ENCODE data around the gene MYO1C. TPM values are rescaled to one million over a fixed set of nuclear protein-coding genes. Genes with fewer than 3 reads are reported as not detected.

The MYO1C gene
- total RNA-seq, 2 donors from 2014 or later = 94.4 to 120 TPM

GRCh38 chr17:1498233-1498632 lies 5.7 kb upstream of the MYO1C start:
- Histone ChIP-seq H3K4me1 (replicated peaks) (peaks cover 7% of the 10 kb centered on the region), H3K4me3 (no peak overlapping the region), H3K36me3 (no peaks in the 10 kb centered on the region), H3K27ac (no peak overlapping the region), H3K9me3 (no peaks in the 10 kb centered on the region), H3K27me3 (replicated peaks; ENCODE audit: insufficient read depth) (no peaks in the 10 kb centered on the region)
- 82% methylated on average over 2 of the region's 2 CpGs for WGBS
- intact Hi-C loops (cut with DNase I) = no loop called here
- DNase-seq (ENCODE audit: low spot score) = no peak
- TF ChIP-seq POLR2A (IDR thresholded peaks at IDR 0.05) (no peak), CTCF (IDR thresholded peaks at IDR 0.05) (no peak), POLR2AphosphoS5 (IDR thresholded peaks at IDR 0.05) (no peak)

- TF ChIP-seq POLR2AphosphoS5 (IDR thresholded peaks at IDR 0.05) (no peak), POLR2A (IDR thresholded peaks at IDR 0.05) (no peak), CTCF (IDR thresholded peaks at IDR 0.05) (no peak)
- intact Hi-C loops (cut with DNase I) = no loop called here
- no peak overlapping the region for H3K4me3 ChIP-seq
- H3K9me3 ChIP-seq = no peaks in the 10 kb centered on the region
- H3K36me3 ChIP-seq = no peaks in the 10 kb centered on the region
- DNase-seq (ENCODE audit: low spot score) = no peak
- H3K27ac ChIP-seq = no peak overlapping the region
- peaks cover 7% of the 10 kb centered on the region for H3K4me1 ChIP-seq (replicated peaks)
- no peaks in the 10 kb centered on the region for H3K27me3 ChIP-seq (replicated peaks; ENCODE audit: insufficient read depth)
- WGBS = 91% methylated on average over 15 of the region's 15 CpGs
Measured at GRCh38 chr17:1497831-1498230, 5.3 kb upstream of the MYO1C start.

GRCh38 chr17:1496869-1497268 lies 4.4 kb upstream of the MYO1C start:
- Histone ChIP-seq H3K36me3 (no peaks in the 10 kb centered on the region), H3K4me3 (no peak overlapping the region), H3K27me3 (replicated peaks; ENCODE audit: insufficient read depth) (no peaks in the 10 kb centered on the region), H3K27ac (no peak overlapping the region), H3K4me1 (replicated peaks) (peaks cover 7% of the 10 kb centered on the region), H3K9me3 (no peaks in the 10 kb centered on the region)
- intact Hi-C loops (cut with DNase I) = no loop called here
- 93% methylated on average over 14 of the region's 14 CpGs for WGBS
- DNase-seq (ENCODE audit: low spot score) = no peak
- TF ChIP-seq POLR2AphosphoS5 (IDR thresholded peaks at IDR 0.05) = no peak
- TF ChIP-seq CTCF (IDR thresholded peaks at IDR 0.05) = no peak
- TF ChIP-seq POLR2A (IDR thresholded peaks at IDR 0.05) = no peak

GRCh38 chr17:1495265-1495989 lies 2.9 kb upstream of the MYO1C start:
- H3K4me3 ChIP-seq = no peak overlapping the region
- peaks cover 10% of the 10 kb centered on the region for H3K4me1 ChIP-seq (replicated peaks)
- 56% methylated on average over 12 of the region's 14 CpGs for WGBS
- no peaks in the 10 kb centered on the region for H3K27me3 ChIP-seq (replicated peaks; ENCODE audit: insufficient read depth)
- H3K9me3 ChIP-seq = no peaks in the 10 kb centered on the region
- peak overlapping the region; percentile 63 to 76 for H3K27ac ChIP-seq
- intact Hi-C loops (cut with DNase I) = no loop called here
- peak; percentile 84 for DNase-seq (ENCODE audit: low spot score)
- no peaks in the 10 kb centered on the region for H3K36me3 ChIP-seq
- TF ChIP-seq POLR2AphosphoS5 (IDR thresholded peaks at IDR 0.05) (peak; percentile 93), CTCF (IDR thresholded peaks at IDR 0.05) (no peak)

GRCh38 chr17:1494736-1495253 lies 2.3 kb upstream of the MYO1C start:
- peaks cover 11% of the 10 kb centered on the region for H3K4me1 ChIP-seq (replicated peaks)
- intact Hi-C loops (cut with DNase I) = no loop called here
- H3K27ac ChIP-seq = peak overlapping the region; percentile 63 to 76
- WGBS = 78% methylated on average over 11 of the region's 11 CpGs
- H3K36me3 ChIP-seq = no peaks in the 10 kb centered on the region
- TF ChIP-seq POLR2AphosphoS5 (IDR thresholded peaks at IDR 0.05) (no peak), POLR2A (IDR thresholded peaks at IDR 0.05) (no peak), CTCF (IDR thresholded peaks at IDR 0.05) (no peak)
- no peaks in the 10 kb centered on the region for H3K27me3 ChIP-seq (replicated peaks; ENCODE audit: insufficient read depth)
- no peaks in the 10 kb centered on the region for H3K9me3 ChIP-seq
- no peak for DNase-seq (ENCODE audit: low spot score)
- no peak overlapping the region for H3K4me3 ChIP-seq
